Activated CD8-positive, alpha-beta memory T cell treated with anti-CD3 and anti-CD28 coated beads for 4 hours (primary cell): Measurements from ENCODE around the gene NUDCD3.
"Not testable (repeated sequence)": the region's sequence is repeated elsewhere in the genome, so short reads cannot be mapped to it uniquely, and the experiment has no call there.

ENCODE experiments used
- DNase-seq, 2 donors: peaks; one replicate each; pipeline ENCODE4 v3.0.0-alpha.2; 2020; ENCODE audit warnings: low read depth in 2 of 2

NUDCD3 gene

GRCh38 chr7:44448922-44449583 lies 41.4 kb downstream of the NUDCD3 start:
- DNase-seq: no peak

- DNase-seq: no peak
Observed at GRCh38 chr7:44447874-44448425, 42.5 kb downstream of the NUDCD3 start.

DNA sequence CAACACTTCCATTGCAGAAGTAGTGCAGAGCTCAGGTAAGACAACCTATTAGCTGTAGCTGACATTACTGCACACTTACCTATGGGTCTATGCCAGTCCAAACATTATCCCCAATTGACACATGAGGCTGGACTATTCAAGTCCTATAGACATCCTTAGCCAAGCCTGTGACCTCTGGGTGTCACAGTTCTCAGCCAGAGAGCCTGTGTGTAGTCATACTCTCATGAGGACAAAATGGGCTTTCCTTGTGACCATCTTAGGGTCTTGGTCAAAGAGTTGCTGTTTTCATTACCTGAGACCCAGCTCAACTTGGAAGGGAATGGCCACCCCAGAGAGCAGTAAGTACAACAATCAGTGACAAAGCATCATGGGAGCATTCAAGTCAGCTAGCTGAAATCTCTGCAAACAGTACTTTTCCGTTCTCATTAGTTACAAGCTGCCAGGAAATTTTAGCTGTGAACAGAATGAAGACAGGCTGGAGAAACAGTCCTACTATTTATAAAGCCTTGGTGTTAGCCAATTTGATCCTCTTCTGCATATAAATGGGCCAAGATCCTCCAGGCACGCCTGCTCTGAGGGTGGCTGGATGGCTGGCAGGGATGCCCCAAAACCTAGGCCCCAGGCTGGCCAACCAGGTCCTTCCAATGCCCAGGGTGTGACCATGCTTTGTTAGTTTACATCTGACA lies 44.3 kb downstream of the NUDCD3 start:
- DNase-seq: no peak

- DNase-seq: no peak
Observed at GRCh38 chr7:44441079-44441478, 49.4 kb downstream of the NUDCD3 start.

DNA sequence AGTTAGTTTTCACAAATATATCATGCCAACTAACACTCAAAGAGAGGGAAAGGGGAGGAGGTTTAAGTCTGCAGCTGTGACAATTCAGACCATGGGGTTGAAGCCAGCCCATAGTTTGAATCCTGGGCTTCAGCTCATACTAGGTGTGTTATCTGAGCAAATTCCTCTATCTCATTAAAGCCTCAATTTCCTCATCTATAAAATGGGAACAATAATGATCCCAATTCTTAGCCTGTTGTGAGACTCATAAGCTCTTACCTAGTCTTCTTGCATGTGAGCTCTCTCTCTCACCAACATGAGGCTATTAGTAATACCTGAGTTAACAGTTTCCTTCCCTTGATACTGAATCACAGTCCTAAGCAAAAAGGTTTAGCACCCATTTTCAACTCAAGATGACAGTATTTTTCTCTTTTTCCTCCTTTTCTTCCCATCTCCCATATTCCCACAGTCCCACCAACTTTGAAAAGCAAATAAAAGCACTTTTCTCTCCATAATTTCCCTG lies 49.8 kb downstream of the NUDCD3 start:
- DNase-seq: no peak

GRCh38 chr7:44439926-44440325 lies 50.5 kb downstream of the NUDCD3 start:
- no peak for DNase-seq

GRCh38 chr7:44438816-44439215 lies 51.6 kb downstream of the NUDCD3 start:
- no peak for DNase-seq

DNA sequence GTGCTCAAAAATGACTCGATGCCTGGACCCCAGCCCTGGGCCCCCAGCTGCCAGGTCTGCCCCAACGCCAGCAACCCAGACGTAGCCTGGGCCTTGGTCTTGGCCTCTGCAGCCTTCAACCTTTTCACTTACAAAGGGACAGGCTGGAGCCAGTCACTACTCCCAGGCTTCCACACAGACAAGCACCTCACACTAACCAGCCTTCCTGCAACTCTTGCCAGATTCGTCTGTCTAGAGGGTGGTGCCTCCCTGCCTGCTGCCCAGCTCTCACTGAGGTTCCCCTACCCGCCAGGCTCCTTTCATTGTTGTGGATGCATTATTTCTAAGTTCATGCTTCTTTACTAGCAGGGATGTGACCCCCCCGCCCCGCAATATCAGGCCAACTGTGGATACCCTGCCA lies 56.3 kb downstream of the NUDCD3 start:
- DNase-seq: no peak

- no peak for DNase-seq
Observed at GRCh38 chr7:44433255-44434022, 57.0 kb downstream of the NUDCD3 start.

DNA sequence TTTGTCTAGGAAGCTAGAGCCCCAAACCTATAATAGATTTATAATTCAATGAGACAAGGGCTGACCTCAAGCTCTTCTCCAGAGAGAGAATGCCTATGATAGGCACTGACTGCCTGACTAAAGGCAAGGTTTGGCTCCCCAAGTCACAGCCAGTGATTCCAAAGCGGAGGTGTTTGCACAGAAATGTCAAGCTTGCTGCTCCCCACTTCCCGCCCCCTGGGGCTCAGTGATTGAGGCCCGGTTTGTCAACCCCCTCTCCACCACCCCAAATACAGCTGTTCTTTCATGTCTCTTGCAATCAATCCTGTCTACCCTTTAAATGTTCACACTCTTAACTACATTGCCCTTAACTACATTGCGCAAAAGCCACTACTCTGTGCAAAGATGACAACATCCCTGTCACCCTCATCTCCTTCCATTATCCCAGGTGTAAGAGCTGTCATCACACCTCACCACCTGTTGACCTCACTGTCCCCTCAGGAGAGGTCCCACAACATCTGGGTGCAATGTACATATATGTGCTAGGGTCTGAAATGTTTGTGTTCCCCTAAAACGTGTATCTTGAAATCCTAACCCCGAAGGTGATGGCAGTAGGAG lies 58.0 kb downstream of the NUDCD3 start:
- no peak for DNase-seq

GRCh38 chr7:44431091-44431608 lies 59.3 kb downstream of the NUDCD3 start:
- DNase-seq: no peak

- DNase-seq: no peak
Observed at GRCh38 chr7:44430054-44430453, 60.4 kb downstream of the NUDCD3 start.

- not testable (repeated sequence) for DNase-seq
Observed at GRCh38 chr7:44424762-44425161, 65.7 kb downstream of the NUDCD3 start.

DNA sequence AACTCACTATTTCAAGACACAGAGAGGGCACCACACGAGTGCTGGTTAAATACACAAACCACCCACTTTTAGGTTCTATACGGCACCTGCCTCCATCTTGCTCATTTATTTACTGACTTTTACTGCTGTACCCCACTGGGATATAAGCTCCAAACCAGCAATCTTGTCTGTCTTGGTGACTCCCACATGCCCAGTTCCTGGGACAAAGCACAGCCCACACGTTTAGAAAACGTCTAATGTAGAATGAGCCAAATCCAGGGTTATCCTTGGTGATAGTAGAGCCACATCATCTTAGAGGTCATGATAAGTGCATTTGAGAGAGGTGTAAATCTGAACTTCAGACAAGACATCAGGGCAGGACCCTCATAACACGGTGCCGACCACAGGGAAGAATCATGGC lies 73.5 kb downstream of the NUDCD3 start:
- no peak for DNase-seq

- DNase-seq: no peak
Observed at GRCh38 chr7:44415510-44415909, 74.9 kb downstream of the NUDCD3 start.

DNA sequence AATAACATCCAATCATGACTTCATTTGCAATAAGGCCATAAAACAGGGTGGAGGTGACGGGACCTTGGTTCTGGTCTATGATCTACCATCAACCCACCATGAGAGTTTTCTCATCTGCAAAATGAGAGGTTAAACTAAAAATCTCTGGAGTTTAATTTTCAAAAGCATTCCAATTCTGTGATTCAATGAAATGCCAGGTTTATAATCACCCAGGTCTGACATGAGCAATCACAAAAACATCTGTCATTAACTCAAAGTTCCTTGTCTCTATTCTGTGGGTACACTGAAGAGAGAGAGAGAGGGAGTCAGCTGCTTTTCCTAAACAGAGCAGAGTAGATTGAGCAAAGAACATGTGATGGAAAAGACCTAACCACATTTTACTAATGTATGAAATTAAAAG lies 75.4 kb downstream of the NUDCD3 start:
- no peak for DNase-seq

GRCh38 chr7:44411306-44411705 lies 79.2 kb downstream of the NUDCD3 start:
- DNase-seq: no peak

GRCh38 chr7:44408596-44408995 lies 81.9 kb downstream of the NUDCD3 start:
- DNase-seq: no peak

GRCh38 chr7:44403775-44404174 lies 86.7 kb downstream of the NUDCD3 start:
- DNase-seq: no peak

- DNase-seq: no peak
Observed at GRCh38 chr7:44403176-44403759, 87.2 kb downstream of the NUDCD3 start.

GRCh38 chr7:44402401-44403060 lies 87.9 kb downstream of the NUDCD3 start:
- DNase-seq: no peak
